ENCODE data around the gene DNAJC6. TPM values are rescaled to one million over a fixed set of nuclear protein-coding genes. Genes with fewer than 3 reads are reported as not detected.

The DNAJC6 gene
- total RNA-seq, 1 donor from 2014 or later, result 0.20 TPM

- no peak for ATAC-seq
Observed at GRCh38 chr1:65407877-65408276, 98.5 kb downstream of the DNAJC6 start.

- no peak for ATAC-seq
Observed at GRCh38 chr1:65409314-65409713, 100.0 kb downstream of the DNAJC6 start.

DNA sequence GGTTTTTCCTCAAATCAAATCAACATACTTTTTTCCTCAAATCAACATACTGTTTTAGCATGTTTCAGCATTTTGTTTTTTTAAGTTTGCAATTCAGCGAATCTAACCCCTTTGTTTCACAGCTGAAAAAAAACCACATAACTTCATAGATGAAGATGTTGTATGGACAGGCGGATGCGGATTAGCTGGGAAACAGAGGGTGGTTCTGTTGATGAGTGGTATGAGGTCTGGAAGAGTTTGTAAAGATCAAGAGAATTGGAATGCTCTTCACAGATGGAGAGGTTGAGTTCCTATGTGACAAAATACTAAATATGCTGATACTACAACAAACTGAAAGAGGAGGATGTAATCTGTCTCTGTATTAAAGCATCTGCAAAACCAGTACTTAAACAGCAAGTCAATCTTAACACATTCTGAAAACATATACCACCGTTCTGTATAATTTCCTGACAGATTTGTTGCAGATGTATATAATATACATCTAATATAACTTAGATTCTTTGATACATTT, 100.5 kb downstream of the DNAJC6 start:
- ATAC-seq, result no peak

DNA sequence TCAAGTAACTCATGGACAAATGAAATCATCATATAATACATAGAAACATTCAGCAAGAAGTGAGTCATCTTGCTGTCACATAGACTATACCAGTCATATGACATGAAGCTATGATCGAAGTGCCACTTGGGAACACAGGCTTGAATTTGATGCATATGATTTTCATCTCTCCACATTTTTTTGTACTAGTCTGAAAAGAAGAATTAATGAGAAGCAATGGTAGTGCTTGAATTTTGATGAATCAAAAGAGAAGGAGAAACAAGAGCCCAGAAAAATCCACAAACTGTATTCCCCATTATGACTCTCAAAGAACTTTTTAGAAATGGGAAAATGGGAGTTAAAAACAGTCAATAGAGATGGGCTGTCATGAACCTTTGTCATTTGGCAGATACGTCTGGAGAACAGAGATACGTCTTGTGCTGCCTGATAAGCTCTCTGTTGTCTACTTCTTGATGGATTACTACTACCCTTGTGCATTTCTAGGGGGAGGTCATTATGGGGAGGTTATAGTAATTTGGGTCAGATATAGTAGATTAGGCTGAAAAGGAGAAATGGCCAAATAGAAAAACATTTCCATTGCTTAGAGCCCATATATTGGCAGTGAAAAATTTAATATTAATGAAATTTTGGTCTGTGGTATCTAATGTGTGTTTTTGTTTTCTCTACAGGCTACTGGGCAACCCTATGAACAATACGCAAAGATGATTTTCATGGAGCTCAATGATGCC, 103.1 kb downstream of the DNAJC6 start:
- no peak for ATAC-seq

GRCh38 chr1:65412984-65413375, 103.6 kb downstream of the DNAJC6 start:
- no peak for ATAC-seq

GRCh38 chr1:65414538-65414937, 105.2 kb downstream of the DNAJC6 start:
- ATAC-seq, result no peak

GRCh38 chr1:65416767-65417166, 107.4 kb downstream of the DNAJC6 start:
- no peak for ATAC-seq

DNA sequence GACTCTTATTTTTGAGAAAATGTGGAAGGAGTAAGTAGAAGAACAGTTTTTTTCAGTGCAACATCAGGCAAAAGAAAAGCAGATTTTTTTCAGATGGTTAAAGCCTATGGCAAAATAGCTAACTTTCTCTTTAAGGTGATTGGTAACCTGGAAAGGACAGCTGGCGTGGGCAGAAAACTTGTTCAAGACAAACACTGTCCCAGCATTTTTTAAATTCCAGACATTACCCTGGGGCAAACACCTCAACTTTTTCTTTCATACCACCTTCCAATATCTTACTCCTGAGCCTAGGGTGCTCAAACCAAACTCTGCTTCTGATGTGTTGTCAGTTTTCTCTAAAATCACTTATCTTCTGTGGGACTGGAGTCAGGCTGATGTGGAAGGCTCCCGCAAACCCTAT, 108.4 kb downstream of the DNAJC6 start:
- no peak for ATAC-seq

DNA sequence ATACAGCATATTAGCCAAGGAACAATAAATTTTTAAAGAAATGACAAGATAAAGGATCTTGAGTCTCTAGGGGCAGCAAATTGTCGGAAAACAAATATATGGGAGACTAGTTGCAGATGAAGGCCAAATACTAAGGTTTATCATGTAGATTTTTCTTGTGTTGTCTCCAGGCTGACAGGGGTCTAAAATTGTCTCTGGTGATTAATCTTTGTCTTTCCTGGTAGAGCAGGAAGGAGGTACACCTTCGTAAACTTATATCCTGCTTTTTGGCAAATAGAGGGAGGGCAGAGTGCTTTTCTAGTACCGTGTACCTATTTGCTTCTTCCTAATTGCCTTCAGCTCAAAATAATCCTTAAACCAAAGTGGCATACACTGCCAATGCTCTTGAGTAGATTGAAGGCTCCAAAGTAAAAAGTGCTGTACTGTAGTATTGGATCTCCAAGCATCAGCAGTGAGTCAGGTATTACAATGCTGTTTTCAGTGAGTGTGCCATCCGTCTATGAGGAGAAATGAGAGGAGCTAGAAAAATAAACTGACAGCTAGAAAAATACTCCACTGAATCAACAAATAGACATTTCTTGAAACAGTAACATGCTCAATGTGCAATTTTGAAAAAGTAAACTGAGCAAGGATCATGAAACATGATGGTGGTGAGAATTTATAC, 109.3 kb downstream of the DNAJC6 start:
- ATAC-seq, result no peak

DNA sequence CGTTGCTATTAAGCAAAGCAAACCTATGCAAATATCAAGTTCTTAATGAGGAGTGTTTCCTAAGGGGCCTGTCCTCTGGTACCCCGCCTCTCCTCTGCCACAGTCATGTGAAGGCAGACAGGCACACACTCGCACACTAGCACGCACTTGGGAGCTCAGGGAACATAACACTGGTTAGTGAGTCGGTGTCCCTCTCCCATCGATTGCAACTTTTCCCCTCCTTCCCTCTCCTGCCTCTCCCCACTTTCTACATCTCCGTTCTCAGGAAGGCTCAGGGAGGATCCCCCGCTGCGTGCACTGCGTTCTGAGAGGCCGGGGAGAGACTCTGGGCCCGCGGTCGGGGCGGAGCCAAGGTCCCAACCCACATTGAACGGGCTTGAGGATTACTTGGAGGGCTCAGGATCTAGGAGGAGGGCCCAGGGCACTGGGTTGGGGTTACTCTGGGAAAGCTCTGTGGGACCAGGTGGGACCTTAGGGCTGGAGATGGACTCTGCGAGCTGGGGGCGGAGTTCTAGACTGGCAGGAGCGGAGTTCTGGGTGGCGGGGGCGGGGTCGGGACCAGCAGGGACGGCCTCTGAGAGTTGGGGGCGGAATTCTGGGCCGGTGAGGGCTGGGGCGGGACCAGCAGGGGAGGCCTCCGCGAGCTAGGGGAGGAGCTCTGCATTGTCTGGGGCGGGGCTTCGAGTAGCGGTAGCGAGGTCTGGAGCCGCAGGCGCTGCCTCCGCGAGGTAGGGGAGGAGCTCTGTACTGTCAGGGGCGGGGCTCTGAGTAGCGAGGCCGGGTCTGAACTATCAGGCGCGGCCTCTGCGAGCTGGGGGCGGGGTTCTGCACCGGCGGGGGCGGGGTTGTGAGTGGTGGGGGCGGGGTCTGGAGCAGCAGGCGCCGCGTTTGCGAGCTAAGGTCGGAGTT, 110.6 kb downstream of the DNAJC6 start:
- peak; percentile 97 for ATAC-seq

GRCh38 chr1:65420590-65421350, 111.4 kb downstream of the DNAJC6 start, which contains the start of the genes LEPR and LEPROT:
TSS of gene LEPR (plus strand) at chr1:65420668. CDS start at chr1:65565566, 144,898 bp downstream.
TSS of gene LEPROT (plus strand) at chr1:65420668. CDS start at chr1:65420725, 57 bp downstream.
- ATAC-seq, result no peak

GRCh38 chr1:65421351-65422025, 112.1 kb downstream of the DNAJC6 start:
- no peak for ATAC-seq

DNA sequence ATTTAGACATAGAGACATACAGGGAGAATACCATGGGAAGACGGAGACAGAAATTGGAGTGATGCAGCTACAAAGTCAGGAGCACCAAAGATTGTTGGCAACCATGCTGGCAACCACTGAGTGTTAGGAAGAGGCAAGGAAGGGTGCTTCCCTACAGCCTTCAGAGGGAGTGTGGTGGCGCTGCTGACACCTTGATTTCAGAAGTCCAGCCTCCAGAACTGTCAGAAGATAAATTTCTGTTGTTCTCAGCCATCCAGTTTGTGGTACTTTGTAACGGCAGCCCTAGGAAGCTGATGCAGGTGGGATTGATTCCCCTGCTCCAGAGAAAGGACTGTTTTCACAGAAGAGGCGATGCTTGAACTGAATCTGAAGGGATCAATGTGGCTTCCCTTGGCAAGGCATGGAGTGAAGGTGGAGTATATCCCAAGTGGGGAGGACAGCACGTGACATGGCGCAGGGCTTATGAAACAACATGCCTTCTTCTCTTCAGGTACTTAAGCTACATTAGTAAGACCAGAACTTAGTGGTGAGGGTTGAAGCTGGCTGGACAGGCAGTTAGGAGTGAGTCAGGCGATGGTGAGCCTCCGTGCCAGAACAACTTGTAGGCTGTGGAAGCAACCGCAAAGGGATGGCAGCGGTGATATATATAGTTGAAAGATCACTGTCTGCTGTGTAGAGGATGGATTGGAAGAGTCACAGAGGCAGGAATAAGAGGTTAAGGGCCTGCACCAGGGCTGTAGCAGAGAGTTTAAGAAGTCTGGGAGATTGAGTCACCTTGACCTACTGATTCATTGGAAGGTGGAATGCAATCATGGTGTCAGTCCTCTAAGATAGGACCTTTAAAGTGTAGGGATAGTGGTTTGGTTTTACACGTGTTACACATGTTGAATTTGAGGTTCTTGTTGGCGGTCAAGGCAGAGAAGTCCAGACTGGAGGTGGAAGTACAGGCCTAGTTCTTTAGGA, 113.2 kb downstream of the DNAJC6 start:
- no peak for ATAC-seq

DNA sequence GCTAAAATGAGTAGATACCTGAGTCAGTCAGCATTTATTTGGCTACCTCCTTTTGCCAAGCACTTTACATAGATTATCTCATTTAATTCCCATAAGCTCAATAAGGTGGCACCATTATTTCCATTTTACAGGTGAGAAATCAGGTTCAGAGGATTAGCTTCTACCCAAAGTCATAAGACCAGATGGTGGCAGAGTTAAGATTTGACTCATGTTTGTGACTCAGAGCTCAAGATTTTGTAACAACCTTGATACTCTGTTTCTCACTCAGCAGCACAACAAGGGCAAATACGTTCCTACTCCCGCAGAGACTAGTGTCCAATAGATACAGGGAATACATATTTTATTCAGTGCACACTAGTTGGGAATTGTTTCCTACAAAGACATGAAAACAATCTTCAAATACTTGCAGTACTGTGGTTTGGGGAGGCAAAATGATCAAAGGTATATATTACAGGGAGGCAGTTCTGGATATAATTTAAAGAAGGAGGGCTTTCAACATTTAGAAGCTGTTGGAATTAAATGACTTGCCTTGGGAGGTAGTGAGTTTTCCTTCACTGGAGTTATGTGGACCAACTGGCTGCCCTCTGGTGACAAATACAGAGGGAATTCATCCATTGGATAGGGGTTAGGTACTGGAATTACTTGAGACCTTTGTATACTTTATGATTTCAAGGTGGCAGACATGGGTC, 114.7 kb downstream of the DNAJC6 start:
- ATAC-seq, result peak; percentile 37

GRCh38 chr1:65424573-65424889, 115.2 kb downstream of the DNAJC6 start:
- ATAC-seq, result no peak

- ATAC-seq, result no peak
Observed at GRCh38 chr1:65425006-65425405, 115.7 kb downstream of the DNAJC6 start.

- no peak for ATAC-seq
Observed at GRCh38 chr1:65425697-65426096, 116.4 kb downstream of the DNAJC6 start.

DNA sequence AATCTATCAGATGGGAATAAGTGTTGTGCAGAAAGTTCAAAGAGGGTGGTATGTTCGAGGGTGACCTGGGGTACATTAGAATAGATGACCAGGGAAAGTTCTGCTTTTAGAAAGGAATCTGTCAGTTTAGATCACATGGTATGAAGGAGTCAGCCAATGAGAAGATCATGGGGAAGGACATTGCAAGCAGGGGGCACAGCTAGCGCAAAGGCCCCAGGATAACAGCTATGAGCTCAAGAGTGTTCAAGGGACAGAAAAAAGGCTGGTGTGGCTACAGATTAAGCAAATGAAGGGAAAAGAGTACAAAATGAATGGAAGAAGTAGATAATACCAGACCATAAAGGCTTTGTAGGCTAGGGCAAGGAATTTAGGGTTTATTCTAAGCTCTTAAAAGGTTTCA, 119.7 kb downstream of the DNAJC6 start:
- ATAC-seq, result no peak

GRCh38 chr1:65429806-65430205, 120.5 kb downstream of the DNAJC6 start:
- ATAC-seq, result peak; percentile 86
